Stimulated activated effector memory CD8-positive, alpha-beta T cell treated with anti-CD3 and anti-CD28 coated beads, Interleukin-12 subunit alpha, Interleukin-12 subunit beta, amount 100 ng/mL, for 72 hours (primary cell): ENCODE data around the gene TJP3.

Source experiments
- ATAC-seq: fragments of 150-1000 bp; cut with Tn5 transposase; 2 replicates; pipeline ENCODE4 v1.10.0; 2021
- DNase-seq, 2 donors: peaks; one replicate each; pipeline ENCODE4 v3.0.0; 2021 to 2022; ENCODE audit warnings: low spot score in 2 of 2
- H3K27ac Mint-ChIP-seq: one replicate; pipeline ENCODE4 v1.8.0; 2022; ENCODE audit warnings: mild to moderate bottlenecking, mixed read lengths
- H3K36me3 Mint-ChIP-seq: one replicate; pipeline ENCODE4 v1.8.0; 2022; ENCODE audit warnings: mild to moderate bottlenecking, mixed read lengths
- H3K4me1 Mint-ChIP-seq: one replicate; pipeline ENCODE4 v1.8.0; 2022; ENCODE audit warnings: mixed read lengths
- H3K4me3 Mint-ChIP-seq: one replicate; pipeline ENCODE4 v1.8.0; 2022; ENCODE audit warnings: mild to moderate bottlenecking, mixed read lengths
- H3K9me3 Mint-ChIP-seq: one replicate; pipeline ENCODE4 v1.8.0; 2022; ENCODE audit warnings: mixed read lengths

Gene TJP3

DNA sequence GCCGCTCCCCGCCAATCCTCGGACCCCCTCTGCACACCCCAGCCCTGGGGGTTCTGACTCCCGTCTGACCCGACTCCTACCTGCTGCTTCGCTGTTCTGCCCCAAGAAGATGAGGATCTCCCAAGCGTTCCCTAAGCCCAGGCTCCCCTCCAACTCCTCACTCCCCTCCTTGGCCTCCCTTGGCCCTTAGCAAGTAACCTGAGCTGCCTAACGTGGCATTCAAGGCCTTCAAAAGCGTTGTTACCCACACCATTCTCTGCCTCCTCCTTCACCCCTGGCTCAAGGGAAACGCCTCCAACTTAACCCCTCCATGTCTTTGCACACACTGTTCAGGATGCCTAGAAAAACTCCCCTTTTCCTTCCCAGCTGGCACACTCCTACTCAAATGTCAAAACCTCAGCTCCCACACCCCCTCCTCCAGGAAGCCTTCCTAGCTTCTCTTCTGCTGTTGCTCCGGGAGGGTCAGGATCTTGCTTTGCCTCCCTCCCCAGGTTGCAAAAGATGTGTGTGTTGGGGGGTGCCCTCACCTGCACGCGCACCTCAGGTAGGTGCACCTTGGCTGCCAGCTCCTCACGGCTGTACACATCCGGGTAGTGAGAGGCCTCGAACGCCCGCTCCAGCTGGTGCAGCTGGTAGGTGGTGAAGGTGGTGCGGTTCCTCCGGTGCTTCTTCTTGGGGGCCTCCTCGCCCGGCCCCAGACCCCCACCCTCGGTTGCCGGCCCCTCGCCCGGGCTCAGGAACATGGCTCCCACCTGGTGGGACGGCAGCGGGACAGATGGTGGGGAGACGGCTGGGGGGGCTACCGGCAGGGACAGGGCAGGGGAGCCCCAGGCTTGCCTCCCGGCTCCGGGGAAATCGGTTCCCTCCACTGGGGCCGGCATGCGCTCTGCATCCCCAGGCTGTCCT is 63.1 kb downstream of the TJP3 start:
- H3K4me1 Mint-ChIP-seq, result peaks cover 8% of the 10 kb centered on the region
- DNase-seq (no peak), ATAC-seq (no peak)
- no peak overlapping the region for H3K27ac Mint-ChIP-seq
- no peaks in the 10 kb centered on the region for H3K9me3 Mint-ChIP-seq
- H3K4me3 Mint-ChIP-seq, result no peak overlapping the region
- H3K36me3 Mint-ChIP-seq, result peaks cover 36% of the 10 kb centered on the region

DNA sequence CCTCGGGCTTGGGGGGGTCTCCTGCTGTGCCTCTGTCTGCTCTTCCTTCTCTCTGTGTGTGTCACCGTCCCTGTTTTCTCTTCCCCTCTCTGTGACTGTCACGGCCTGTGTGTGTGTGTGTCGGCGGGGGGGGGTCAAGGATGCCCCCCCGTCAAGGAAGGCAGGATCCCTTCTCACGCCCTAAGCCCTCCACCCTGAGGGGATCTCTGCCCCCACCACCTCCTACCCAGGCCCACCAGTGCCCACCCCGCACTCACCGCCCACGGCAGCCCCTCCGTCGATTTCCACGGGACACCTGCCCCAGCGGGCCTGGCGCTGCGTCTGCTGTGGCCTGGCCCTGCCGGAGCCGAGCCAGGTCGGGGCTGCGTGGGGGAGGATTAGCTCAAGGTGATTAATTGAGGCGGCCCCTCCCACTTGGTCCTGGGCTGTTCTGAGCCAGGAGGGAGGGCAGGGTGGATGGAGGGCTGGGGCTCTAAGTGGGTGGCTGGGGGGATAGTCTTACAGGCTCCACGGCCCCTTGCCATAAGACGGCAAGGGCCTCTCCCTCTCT is 63.8 kb downstream of the TJP3 start, which contains the start of gene RAX2:
TSS of gene RAX2 (minus strand) at position 323 of the 550 bp plus-strand sequence. CDS start 486 bp downstream, outside the sequence.
- ATAC-seq (no peak), DNase-seq (no peak)
- Mint-ChIP-seq H3K4me3 (no peak within 1 kb of the TSS), H3K9me3 (peaks cover 3% of the 10 kb centered on the region), H3K36me3 (peaks cover 33% of the 10 kb centered on the region), H3K27ac (no peak within 1 kb of the TSS), H3K4me1 (peaks cover under 1% of the 10 kb centered on the region)

DNA sequence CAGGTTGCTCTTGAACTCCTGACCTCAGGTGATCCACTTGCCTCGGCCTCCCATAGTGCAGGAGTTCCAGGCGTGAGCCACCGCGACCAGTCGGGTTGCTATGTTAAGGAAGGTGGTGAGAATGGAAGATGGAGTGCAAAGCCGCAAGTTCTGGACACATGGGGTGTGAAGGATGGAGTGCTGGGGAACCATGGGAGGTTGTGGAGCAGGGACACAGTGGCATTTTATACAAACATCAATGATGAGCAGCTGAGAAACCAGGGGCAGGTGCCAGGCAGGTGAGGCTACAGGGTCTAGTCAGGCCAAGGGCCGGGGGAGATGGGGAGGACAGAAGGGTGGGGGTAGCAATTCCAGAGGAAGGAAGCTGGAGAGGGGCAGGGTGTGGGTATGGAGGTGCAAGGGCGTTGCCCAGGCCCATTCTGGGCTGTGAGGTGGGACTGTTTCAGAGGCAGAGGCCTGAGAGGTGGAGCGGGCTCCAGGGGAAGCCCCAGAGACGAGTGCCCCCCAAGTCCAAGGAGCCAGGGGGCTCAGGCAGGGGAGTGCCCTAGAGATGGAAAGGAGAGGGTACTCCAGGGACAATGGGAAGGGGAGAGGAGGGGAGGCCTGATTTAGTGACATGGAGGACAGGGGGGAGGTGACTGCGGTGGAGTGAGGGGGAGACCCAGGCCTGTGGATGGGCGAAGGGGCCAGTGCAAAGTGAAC is 65.8 kb downstream of the TJP3 start:
- H3K36me3 Mint-ChIP-seq, result peaks cover 20% of the 10 kb centered on the region
- no peak overlapping the region for H3K4me3 Mint-ChIP-seq
- no peaks in the 10 kb centered on the region for H3K4me1 Mint-ChIP-seq
- ATAC-seq (no peak), DNase-seq (no peak)
- H3K9me3 Mint-ChIP-seq, result peaks cover 3% of the 10 kb centered on the region
- H3K27ac Mint-ChIP-seq, result peak overlapping the region; percentile 35

DNA sequence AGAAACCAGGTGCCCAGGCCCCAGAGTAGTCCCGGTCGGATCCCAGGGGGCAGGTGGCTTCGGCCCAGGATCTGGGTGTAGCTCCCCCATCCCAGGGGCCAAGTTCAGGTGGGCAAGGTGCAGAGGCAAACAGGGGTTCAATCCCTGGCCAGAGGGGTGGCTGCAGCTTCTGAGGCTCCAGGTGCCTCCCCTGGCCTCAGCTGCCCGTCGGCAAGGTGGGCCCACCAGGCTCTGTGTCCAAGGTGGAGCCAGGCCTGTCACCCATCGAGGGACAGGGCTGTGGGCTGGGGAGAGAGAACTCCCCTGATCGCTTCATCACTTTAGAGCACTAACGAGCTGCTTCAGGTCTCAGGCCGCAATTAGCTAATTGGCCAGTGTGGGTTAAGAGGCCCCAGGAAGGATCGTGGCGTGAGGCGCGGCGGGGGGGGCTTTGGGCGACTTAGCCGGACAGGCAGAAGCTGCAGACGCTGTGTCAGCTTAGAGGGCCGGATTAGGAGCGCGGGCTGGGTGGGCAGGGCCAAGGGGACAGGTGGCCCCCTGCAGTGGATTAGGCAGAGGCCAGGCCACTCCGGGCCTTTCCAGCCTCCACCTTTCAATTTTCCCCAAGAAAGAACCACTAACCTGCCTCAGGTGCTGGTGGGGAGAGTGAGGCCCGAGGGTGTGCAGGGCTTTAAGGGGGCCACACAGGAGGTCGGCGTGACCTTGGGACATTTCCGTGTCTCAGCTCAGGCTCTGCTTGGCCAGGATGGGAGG is 66.6 kb downstream of the TJP3 start:
- Mint-ChIP-seq H3K9me3 (peaks cover 3% of the 10 kb centered on the region), H3K36me3 (peaks cover 13% of the 10 kb centered on the region), H3K27ac (peak overlapping the region; percentile 35), H3K4me1 (no peaks in the 10 kb centered on the region), H3K4me3 (no peak overlapping the region)
- no peak for DNase-seq
- ATAC-seq, result no peak

DNA sequence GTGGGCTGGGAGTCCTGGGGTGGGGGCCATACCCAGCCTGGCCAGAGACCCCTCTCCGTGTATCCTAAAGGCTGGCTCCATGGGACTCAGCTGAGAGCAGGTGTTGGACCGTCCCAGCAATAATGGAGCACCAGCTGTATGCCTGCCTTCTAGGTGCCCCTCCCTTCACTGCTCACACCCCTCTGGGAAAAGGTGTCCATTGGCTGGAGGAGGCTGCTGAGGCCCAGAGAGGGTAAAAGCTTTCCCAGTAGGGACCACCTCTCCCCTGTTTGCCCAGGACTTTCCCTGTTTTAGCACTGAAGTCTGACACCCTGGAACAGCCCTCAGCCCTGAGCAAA is 67.2 kb downstream of the TJP3 start:
- H3K27ac Mint-ChIP-seq, result no peak overlapping the region
- ATAC-seq, result no peak
- H3K36me3 Mint-ChIP-seq, result peaks cover 11% of the 10 kb centered on the region
- no peak for DNase-seq
- peaks cover 3% of the 10 kb centered on the region for H3K9me3 Mint-ChIP-seq
- no peak overlapping the region for H3K4me3 Mint-ChIP-seq
- no peaks in the 10 kb centered on the region for H3K4me1 Mint-ChIP-seq

DNA sequence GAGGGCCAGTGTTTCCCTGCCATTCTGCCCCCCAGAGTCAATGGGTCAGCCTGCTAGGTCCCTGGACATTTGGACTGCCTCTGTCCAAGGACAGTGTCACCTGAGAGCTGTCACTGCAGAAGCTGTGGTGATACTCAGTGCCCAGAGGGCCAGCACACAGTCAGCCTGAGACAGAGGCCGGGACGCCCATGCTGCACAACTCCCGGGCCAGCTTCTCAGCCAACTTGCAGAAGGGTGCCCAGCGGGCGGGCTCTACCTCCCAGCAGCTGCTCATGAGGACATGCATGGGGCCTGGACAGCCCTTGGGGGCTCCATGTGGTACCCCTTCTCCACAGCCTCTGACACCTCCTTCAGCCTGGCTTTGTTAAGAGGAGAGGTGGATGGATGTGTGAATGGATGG is 67.6 kb downstream of the TJP3 start:
- no peak for DNase-seq
- peaks cover 11% of the 10 kb centered on the region for H3K36me3 Mint-ChIP-seq
- H3K4me3 Mint-ChIP-seq, result no peak overlapping the region
- peaks cover 3% of the 10 kb centered on the region for H3K9me3 Mint-ChIP-seq
- H3K27ac Mint-ChIP-seq, result no peak overlapping the region
- ATAC-seq, result no peak
- H3K4me1 Mint-ChIP-seq, result no peaks in the 10 kb centered on the region

DNA sequence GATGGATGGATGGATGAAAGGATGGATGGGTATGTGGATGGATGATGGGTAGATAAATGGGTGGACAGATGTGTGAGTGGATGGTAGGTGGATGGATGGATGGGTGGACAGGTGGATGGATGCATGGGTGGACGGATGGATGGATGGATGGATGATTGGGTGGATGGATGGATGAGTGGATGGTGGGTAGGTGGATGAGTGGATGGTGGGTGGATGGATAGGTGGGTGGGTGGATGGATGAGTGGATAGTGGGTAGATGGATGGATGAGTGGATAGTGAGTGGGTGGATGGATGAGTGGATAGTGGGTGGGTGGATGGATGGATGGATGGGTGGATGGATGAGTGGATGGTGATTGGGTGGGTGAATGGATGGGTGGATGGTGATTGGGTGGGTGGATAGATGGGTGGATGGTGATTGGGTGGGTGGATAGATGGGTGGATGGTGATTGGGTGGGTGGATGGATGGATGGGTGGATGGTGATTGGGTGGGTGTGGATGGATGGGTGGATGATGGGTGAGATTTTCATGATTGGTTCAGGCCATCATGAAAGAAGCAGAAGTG is 68.4 kb downstream of the TJP3 start:
- DNase-seq (no peak), ATAC-seq (no peak)
- H3K4me1 Mint-ChIP-seq, result peaks cover 4% of the 10 kb centered on the region
- H3K4me3 Mint-ChIP-seq, result no peak overlapping the region
- H3K9me3 Mint-ChIP-seq, result peaks cover 4% of the 10 kb centered on the region
- no peak overlapping the region for H3K27ac Mint-ChIP-seq
- peaks cover 11% of the 10 kb centered on the region for H3K36me3 Mint-ChIP-seq

DNA sequence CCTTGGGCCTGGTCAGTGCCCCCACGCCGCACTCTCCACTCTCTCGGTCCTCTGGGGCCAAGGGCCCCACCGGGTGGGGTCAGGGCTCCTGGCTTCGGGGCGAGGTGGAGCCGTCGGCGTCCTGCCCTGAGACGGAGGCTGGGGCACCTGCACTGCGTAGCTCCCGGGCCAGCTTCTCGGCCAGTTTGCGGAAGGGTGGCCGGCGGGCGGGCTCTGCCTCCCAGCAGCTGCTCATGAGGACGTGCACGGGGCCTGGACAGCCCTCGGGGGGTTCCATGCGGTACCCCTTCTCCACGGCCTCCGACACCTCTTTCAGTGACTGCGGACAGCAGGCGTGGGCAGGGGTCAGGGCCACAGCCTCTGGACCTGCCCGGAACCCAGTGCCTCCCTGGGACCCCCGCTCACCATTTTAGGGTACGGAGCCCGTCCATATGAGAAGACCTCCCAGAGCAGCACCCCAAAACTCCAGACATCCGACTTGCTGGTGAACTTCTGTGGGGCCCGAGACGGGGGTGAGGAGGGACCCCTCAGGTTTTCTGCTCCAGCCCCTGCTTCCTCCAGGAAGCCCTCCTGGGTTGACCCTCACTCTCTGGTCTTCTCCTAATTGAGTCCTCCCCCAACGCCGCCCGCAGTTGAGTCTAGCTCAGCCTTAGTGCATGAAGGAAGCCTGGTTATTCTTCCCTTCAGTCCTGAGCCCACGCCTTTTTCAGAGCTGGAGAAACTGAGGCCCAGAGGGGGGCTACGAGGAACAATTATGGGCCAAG is 70.1 kb downstream of the TJP3 start:
- H3K27ac Mint-ChIP-seq, result no peak overlapping the region
- ATAC-seq, result no peak
- no peak overlapping the region for H3K4me3 Mint-ChIP-seq
- no peak for DNase-seq
- peaks cover 12% of the 10 kb centered on the region for H3K9me3 Mint-ChIP-seq
- H3K36me3 Mint-ChIP-seq, result peaks cover 17% of the 10 kb centered on the region
- H3K4me1 Mint-ChIP-seq, result peaks cover 13% of the 10 kb centered on the region

DNA sequence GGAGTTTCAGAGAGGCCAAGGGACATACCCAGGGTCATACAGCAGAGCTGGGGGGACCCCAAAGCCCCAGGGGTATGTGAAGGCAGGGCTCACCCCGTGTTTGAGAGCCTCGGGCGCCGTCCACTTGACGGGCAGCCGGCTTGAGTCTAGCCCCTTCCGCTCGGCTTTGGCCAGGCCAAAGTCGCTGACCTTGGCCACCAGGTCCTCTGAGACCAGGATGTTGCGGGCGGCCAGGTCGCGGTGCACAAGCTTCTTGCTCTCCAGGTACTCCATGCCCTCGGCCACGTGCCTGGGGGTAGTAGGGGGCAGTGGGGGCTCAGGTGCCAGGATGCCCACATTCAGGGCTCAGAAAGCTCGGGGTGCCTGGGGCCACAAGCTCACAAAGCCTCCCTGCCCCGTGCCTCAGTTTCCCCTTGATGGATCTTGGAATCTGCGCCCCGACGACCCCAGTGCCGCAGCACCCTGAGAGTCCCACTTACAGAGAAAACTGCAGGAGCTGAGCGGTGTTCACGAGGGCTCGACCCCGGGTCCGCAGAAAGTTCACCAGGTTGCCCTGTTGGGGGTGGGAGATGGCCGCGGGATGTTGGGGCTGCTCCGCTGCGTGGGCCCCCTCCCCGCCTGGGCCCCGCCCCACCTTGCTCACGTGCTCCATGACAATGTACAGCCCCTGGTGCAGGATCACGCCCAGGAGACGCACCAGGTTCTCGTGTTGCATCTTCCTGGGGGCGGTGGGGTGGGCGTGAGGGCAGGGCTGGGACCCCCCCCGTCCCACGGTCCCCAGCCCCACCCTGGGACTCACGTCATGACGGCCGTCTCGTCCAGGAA is 70.9 kb downstream of the TJP3 start:
- Mint-ChIP-seq H3K9me3 (peaks cover 12% of the 10 kb centered on the region), H3K27ac (no peak overlapping the region), H3K36me3 (peaks cover 23% of the 10 kb centered on the region), H3K4me3 (no peak overlapping the region), H3K4me1 (peaks cover 13% of the 10 kb centered on the region)
- no peak for DNase-seq
- ATAC-seq, result no peak

DNA sequence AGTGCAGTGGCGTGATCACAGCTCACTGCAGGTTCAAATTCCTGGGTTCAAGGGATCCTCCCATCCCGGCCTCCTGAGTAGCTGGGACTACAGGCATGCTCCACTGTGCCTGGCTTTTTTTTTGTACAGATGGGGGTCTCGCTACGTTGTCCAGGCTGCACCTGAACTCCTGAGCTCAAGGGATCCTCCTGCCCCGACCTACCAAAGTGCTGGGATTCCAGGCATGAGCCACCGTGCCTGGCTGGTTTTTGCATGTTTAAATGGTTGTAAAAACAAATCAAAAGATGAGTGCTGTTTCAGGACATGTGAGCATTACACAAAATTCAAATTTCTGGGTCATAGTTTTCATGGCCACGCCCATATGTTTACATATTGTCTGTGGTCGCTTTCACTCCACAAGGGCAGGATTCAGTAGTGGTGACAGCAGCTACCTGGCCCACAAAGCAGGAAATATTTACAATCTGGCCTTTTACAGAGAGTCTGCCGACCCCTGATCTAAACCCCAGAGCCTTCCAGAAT is 72.7 kb downstream of the TJP3 start:
- H3K4me1 Mint-ChIP-seq, result peaks cover 22% of the 10 kb centered on the region
- H3K27ac Mint-ChIP-seq, result no peak overlapping the region
- ATAC-seq (no peak), DNase-seq (no peak)
- H3K9me3 Mint-ChIP-seq, result peaks cover 12% of the 10 kb centered on the region
- H3K4me3 Mint-ChIP-seq, result no peak overlapping the region
- peaks cover 31% of the 10 kb centered on the region for H3K36me3 Mint-ChIP-seq

DNA sequence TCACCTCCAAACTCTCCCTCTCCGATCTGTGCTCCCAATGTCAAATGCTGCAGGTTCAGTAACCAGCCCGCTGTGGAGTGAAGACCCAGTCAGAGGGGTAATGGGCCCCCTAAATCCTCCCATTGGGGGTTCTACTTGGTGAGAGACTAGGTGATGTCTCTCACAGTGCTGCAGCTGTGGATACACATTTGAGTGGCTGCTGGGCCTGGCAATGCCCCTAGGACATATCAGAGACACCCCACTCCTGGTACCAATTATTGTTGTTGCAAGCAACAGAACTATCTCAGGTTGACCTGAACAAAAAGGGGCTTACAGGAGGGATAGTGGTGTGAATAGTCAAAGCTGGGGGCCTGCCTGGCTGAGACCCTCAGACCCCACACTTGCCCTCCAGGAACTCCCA is 73.4 kb downstream of the TJP3 start:
- no peak for DNase-seq
- Mint-ChIP-seq H3K36me3 (peaks cover 26% of the 10 kb centered on the region), H3K27ac (peak overlapping the region; percentile 7), H3K4me3 (no peak overlapping the region), H3K9me3 (peaks cover 9% of the 10 kb centered on the region), H3K4me1 (peaks cover 22% of the 10 kb centered on the region)
- ATAC-seq, result no peak

DNA sequence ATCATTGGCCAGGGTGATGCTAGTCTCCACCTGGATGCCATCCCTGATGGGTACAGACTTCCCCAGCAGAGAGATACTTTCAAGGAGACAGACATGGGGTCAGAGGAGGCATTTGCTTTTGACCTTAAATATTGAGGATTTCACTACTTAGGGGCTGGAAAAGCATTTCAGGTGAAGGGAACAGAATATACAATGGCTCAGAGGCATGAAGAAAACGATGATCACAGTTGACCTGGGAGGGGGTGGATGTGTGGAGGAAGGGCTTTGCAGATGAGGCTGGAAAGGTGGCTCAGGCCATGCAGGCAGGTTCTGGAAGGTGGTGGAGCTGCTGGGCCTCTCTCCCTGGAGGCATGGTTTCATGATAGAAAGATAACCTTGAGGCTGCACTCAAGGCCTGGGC is 74.1 kb downstream of the TJP3 start:
- peaks cover 25% of the 10 kb centered on the region for H3K36me3 Mint-ChIP-seq
- peak overlapping the region; percentile 7 for H3K27ac Mint-ChIP-seq
- no peak for DNase-seq
- no peak overlapping the region for H3K4me3 Mint-ChIP-seq
- H3K9me3 Mint-ChIP-seq, result peaks cover 9% of the 10 kb centered on the region
- ATAC-seq, result no peak
- peaks cover 22% of the 10 kb centered on the region for H3K4me1 Mint-ChIP-seq

DNA sequence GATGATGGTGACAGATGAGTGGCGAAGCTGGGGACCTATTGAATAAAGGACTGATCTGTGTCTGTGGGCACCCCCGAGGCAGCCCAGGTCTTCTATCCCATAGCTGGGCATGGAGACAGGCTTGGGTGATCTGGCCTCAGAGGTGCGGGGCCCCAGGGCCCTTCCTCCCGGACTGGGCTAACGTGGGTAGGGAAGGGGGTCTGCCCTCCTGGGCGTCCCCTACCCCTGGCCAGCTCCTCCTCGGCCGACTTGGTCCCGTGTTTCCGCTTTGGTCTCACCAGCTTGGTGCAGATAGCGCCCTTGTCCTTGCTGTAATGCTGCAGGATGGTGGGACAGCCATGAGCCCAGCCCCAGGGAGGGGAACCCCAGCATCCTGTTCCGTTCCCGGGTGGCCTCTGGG is 74.7 kb downstream of the TJP3 start:
- no peak overlapping the region for H3K4me3 Mint-ChIP-seq
- peaks cover 25% of the 10 kb centered on the region for H3K36me3 Mint-ChIP-seq
- H3K9me3 Mint-ChIP-seq, result peaks cover 9% of the 10 kb centered on the region
- H3K27ac Mint-ChIP-seq, result no peak overlapping the region
- DNase-seq (no peak), ATAC-seq (no peak)
- peaks cover 22% of the 10 kb centered on the region for H3K4me1 Mint-ChIP-seq
